ENCODE results near the gene RTEL1.
A peak's percentile ranks its signal among the peaks of the same experiment; 100 is the strongest.

The RTEL1 gene

GRCh38 chr20:63732118-63733095 is 74.3 kb downstream of the RTEL1 start:
- DNase-seq, result no peak

- DNase-seq, result no peak
These were observed 75.0 kb downstream of the RTEL1 start for GRCh38 chr20:63733117-63733516.

GRCh38 chr20:63733579-63734081 is 75.5 kb downstream of the RTEL1 start:
- no peak for DNase-seq

- DNase-seq, result no peak
These were observed 76.2 kb downstream of the RTEL1 start for GRCh38 chr20:63734111-63734945.

- no peak for DNase-seq
These were observed 77.1 kb downstream of the RTEL1 start for GRCh38 chr20:63734946-63735858.

GRCh38 chr20:63735859-63736718 is 78.0 kb downstream of the RTEL1 start, which contains the start of gene LIME1:
Gene LIME1, plus strand, starts transcription at chr20:63736664. Its CDS starts 886 bp downstream, at chr20:63737550.
- no peak for DNase-seq

DNA sequence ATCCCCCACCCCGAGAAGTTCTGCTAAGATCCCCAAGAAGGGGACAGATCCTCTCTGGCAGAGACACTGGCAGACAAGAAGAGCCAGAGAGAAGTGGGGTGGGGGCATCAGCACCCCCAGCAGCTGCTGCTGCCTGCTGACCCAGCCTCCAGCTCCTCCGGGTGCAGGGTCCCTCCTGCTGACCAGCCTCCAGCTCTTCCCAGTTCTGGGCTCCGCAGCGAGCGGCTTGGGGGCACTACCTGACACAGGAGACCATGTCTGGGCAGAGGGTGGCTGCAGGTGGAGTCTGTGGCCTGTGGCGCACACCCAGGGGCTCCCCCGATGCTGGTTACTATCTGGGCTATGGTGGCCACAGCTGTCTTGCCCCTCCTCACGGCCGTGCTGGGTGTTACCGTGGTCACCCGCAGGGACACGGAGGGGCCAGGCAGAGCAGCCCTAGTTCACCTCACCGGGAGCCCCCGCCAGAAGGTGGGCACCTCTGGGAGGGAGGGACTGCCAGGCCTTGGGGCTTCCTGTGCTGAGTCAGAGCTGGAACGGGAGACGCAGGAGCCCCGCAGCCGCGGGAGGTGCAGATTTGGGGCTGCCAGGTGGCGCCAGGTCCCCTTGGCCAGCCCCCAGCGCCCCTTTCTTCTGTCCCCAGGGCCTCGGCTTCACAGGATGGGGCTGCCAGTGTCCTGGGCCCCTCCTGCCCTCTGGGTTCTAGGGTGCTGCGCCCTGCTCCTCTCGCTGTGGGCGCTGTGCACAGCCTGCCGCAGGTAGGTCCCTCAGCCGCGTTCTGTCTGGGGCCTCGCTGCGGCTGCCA is 79.0 kb downstream of the RTEL1 start:
- DNase-seq, result no peak

- DNase-seq, result no peak
These were observed 79.5 kb downstream of the RTEL1 start for GRCh38 chr20:63737695-63737944.

GRCh38 chr20:63737945-63738686 is 80.0 kb downstream of the RTEL1 start:
- DNase-seq, result no peak

DNA sequence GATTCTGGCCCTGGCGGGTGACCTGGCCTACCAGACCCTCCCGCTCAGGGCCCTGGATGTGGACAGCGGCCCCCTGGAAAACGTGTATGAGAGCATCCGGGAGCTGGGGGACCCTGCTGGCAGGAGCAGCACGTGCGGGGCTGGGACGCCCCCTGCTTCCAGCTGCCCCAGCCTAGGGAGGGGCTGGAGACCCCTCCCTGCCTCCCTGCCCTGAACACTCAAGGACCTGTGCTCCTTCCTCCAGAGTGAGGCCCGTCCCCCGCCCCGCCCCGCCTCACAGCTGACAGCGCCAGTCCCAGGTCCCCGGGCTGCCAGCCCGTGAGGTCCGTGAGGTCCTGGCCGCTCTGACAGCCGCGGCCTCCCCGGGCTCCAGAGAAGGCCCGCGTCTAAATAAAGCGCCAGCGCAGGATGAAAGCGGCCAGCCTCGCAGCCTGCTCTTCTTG is 80.6 kb downstream of the RTEL1 start:
- DNase-seq, result no peak

- DNase-seq, result peak; percentile 38
These were observed 81.3 kb downstream of the RTEL1 start, which contains the start of gene SLC2A4RG for GRCh38 chr20:63739130-63740069. Gene SLC2A4RG, plus strand, starts transcription at chr20:63739776. Its CDS starts 137 bp downstream, at chr20:63739913.

GRCh38 chr20:63740070-63740626 is 82.0 kb downstream of the RTEL1 start:
- DNase-seq, result no peak

- DNase-seq, result peak; percentile 93
These were observed 82.7 kb downstream of the RTEL1 start for GRCh38 chr20:63740627-63741353.

DNA sequence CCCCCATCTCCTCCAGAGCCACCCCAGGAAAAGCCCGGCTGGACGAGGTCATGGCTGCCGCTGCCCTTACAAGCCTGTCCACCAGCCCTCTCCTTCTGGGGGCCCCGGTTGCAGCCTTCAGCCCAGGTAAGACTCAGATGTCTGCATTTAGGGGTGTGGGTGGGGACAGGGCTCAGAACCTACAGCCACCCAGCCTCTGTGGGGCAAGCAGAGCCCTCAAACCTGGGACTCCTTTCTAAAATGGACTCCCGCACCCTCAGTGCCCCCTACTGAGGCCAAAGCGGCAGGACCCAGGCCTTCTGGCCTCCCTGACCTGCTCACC is 83.2 kb downstream of the RTEL1 start:
- DNase-seq, result no peak

DNA sequence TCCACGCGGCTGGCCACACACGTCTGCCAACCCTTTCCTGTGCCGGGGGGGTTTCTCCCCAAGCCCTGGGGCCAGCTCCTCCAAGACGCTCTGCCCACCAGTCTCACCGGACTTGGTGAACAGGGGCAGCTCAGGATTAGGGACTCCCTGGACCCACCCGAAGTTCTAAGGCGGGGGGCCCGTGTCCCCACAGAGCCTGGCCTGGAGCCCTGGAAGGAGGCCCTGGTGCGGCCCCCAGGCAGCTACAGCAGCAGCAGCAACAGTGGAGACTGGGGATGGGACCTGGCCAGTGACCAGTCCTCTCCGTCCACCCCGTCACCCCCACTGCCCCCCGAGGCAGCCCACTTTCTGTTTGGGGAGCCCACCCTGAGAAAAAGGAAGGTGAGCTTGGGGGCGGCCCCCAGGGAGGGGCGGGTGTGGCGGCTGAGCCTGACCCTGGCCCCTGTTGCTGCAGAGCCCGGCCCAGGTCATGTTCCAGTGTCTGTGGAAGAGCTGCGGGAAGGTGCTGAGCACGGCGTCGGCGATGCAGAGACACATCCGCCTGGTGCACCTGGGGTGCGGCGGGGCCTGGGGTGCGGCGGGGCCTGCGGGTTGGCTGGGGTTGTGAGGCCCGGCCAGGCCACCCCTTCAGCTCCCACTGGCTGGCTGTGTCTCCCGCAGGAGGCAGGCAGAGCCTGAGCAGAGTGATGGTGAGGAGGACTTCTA is 83.7 kb downstream of the RTEL1 start:
- no peak for DNase-seq

GRCh38 chr20:63742381-63743024 is 84.4 kb downstream of the RTEL1 start:
- DNase-seq, result no peak

Data from DMS79 treated with DMSO at 0.1 percent for 48 hours (cell line).